ENCODE measurements around the gene ARID1B. TPM values are rescaled to one million over a fixed set of nuclear protein-coding genes. Genes with fewer than 3 reads are reported as not detected.

Gene ARID1B
- total RNA-seq, 2 donors from 2014 or later: 65.1 to 99.4 TPM

- no peaks in the 10 kb centered on the region for H3K36me3 ChIP-seq
- H3K27me3 ChIP-seq (replicated peaks; ENCODE audit: insufficient read depth): no peaks in the 10 kb centered on the region
- H3K9me3 ChIP-seq: no peaks in the 10 kb centered on the region
- no peak overlapping the region for H3K4me3 ChIP-seq
- WGBS: 57% methylated on average over 7 of the region's 7 CpGs
- TF ChIP-seq POLR2AphosphoS5 (IDR thresholded peaks at IDR 0.05): no peak
- no peak for TF ChIP-seq CTCF (IDR thresholded peaks at IDR 0.05)
- TF ChIP-seq POLR2A (IDR thresholded peaks at IDR 0.05): no peak
- no peak for DNase-seq (ENCODE audit: low spot score)
- intact Hi-C loops (cut with DNase I): no loop called here
- H3K4me1 ChIP-seq (replicated peaks): peaks cover 12% of the 10 kb centered on the region
- no peak overlapping the region for H3K27ac ChIP-seq
Observed at GRCh38 chr6:156849806-156850205, 72.6 kb downstream of the ARID1B start.

- intact Hi-C loops (cut with DNase I): no loop called here
- WGBS: 86% methylated on average over 3 of the region's 3 CpGs
- TF ChIP-seq POLR2A (IDR thresholded peaks at IDR 0.05) (no peak), POLR2AphosphoS5 (IDR thresholded peaks at IDR 0.05) (no peak), CTCF (IDR thresholded peaks at IDR 0.05) (no peak)
Observed at GRCh38 chr6:156850353-156850752, 73.2 kb downstream of the ARID1B start.

GRCh38 chr6:156851454-156851921 is 74.3 kb downstream of the ARID1B start:
- Histone ChIP-seq H3K9me3 (no peaks in the 10 kb centered on the region), H3K36me3 (no peaks in the 10 kb centered on the region), H3K4me3 (no peak overlapping the region), H3K27ac (peak overlapping the region in 1 of 2 donors; percentile 39), H3K27me3 (replicated peaks; ENCODE audit: insufficient read depth) (no peaks in the 10 kb centered on the region), H3K4me1 (replicated peaks) (peaks cover 12% of the 10 kb centered on the region)
- TF ChIP-seq POLR2AphosphoS5 (IDR thresholded peaks at IDR 0.05) (no peak), CTCF (IDR thresholded peaks at IDR 0.05) (no peak), POLR2A (IDR thresholded peaks at IDR 0.05) (no peak)
- WGBS: 12% methylated on average over 3 of the region's 3 CpGs
- intact Hi-C loops (cut with DNase I): no loop called here
- no peak for DNase-seq (ENCODE audit: low spot score)

More at GRCh38 chr6:156850353-156850752, 73.2 kb downstream of the ARID1B start:
- Histone ChIP-seq H3K4me3 (no peak overlapping the region), H3K9me3 (no peaks in the 10 kb centered on the region), H3K36me3 (no peaks in the 10 kb centered on the region), H3K4me1 (replicated peaks) (peaks cover 12% of the 10 kb centered on the region), H3K27me3 (replicated peaks; ENCODE audit: insufficient read depth) (no peaks in the 10 kb centered on the region), H3K27ac (no peak overlapping the region)
- DNase-seq (ENCODE audit: low spot score): no peak

- Histone ChIP-seq H3K9me3 (no peaks in the 10 kb centered on the region), H3K4me1 (replicated peaks) (peaks cover 8% of the 10 kb centered on the region), H3K4me3 (no peak overlapping the region), H3K27ac (no peak overlapping the region), H3K27me3 (replicated peaks; ENCODE audit: insufficient read depth) (no peaks in the 10 kb centered on the region), H3K36me3 (no peaks in the 10 kb centered on the region)
- no peak for DNase-seq (ENCODE audit: low spot score)
- TF ChIP-seq POLR2A (IDR thresholded peaks at IDR 0.05): no peak
- no peak for TF ChIP-seq CTCF (IDR thresholded peaks at IDR 0.05)
- TF ChIP-seq POLR2AphosphoS5 (IDR thresholded peaks at IDR 0.05): no peak
- WGBS: 74% methylated on average over 9 of the region's 9 CpGs
- intact Hi-C loops (cut with DNase I): no loop called here
Observed at GRCh38 chr6:156852147-156852857, 75.1 kb downstream of the ARID1B start.

GRCh38 chr6:156852858-156853216 is 75.7 kb downstream of the ARID1B start:
- no peak for DNase-seq (ENCODE audit: low spot score)
- H3K36me3 ChIP-seq: no peaks in the 10 kb centered on the region
- H3K4me1 ChIP-seq (replicated peaks): peaks cover 6% of the 10 kb centered on the region
- H3K4me3 ChIP-seq: no peak overlapping the region
- H3K27ac ChIP-seq: no peak overlapping the region
- 87% methylated on average over 1 of the region's 1 CpG for WGBS
- no peaks in the 10 kb centered on the region for H3K27me3 ChIP-seq (replicated peaks; ENCODE audit: insufficient read depth)
- intact Hi-C loops (cut with DNase I): no loop called here
- no peaks in the 10 kb centered on the region for H3K9me3 ChIP-seq
- TF ChIP-seq POLR2A (IDR thresholded peaks at IDR 0.05) (no peak), CTCF (IDR thresholded peaks at IDR 0.05) (no peak), POLR2AphosphoS5 (IDR thresholded peaks at IDR 0.05) (no peak)

Measured in prostate gland (tissue), 2 donors.